ENCODE measurements around the gene RACGAP1.

Gene RACGAP1

DNA sequence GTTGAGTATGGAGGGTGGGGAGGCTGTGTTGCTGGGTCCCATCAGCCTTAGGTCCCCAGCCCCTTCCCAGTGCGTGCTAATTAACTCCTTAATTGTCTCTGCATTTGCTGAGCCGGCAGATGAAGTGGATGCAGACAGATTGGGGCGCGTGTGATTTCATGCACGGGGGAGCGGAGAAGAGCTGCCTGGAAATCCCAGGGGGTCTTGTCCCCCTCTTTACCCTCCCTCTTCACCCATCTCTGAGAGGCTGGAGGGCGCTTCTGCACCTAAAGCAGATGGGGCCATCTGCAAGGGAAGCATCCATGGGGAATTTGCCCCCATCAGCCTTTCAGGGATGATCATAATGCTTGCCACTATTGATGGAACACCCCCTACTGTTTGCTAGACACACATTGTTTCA, 27.7 kb upstream of the RACGAP1 start:
- H3K27ac ChIP-seq: no peak overlapping the region
- no peaks in the 10 kb centered on the region for H3K9me3 ChIP-seq
- TF ChIP-seq, protein P1, sequence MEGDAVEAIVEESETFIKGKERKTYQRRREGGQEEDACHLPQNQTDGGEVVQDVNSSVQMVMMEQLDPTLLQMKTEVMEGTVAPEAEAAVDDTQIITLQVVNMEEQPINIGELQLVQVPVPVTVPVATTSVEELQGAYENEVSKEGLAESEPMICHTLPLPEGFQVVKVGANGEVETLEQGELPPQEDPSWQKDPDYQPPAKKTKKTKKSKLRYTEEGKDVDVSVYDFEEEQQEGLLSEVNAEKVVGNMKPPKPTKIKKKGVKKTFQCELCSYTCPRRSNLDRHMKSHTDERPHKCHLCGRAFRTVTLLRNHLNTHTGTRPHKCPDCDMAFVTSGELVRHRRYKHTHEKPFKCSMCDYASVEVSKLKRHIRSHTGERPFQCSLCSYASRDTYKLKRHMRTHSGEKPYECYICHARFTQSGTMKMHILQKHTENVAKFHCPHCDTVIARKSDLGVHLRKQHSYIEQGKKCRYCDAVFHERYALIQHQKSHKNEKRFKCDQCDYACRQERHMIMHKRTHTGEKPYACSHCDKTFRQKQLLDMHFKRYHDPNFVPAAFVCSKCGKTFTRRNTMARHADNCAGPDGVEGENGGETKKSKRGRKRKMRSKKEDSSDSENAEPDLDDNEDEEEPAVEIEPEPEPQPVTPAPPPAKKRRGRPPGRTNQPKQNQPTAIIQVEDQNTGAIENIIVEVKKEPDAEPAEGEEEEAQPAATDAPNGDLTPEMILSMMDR (IDR thresholded peaks at IDR 0.05): no peak
- no peaks in the 10 kb centered on the region for H3K36me3 ChIP-seq
- H3K4me3 ChIP-seq (ENCODE audit: low read depth in 1 of 2, low read length in 1 of 2): no peak overlapping the region
- peaks cover 47 to 60% of the 10 kb centered on the region in 2 experiments for H3K4me1 ChIP-seq (ENCODE audit: control insufficient read depth in 1 of 2, insufficient read depth in 1 of 2, low read depth in 1 of 2, low read length in 1 of 2)
- H3K27me3 ChIP-seq: peaks cover 29% of the 10 kb centered on the region

DNA sequence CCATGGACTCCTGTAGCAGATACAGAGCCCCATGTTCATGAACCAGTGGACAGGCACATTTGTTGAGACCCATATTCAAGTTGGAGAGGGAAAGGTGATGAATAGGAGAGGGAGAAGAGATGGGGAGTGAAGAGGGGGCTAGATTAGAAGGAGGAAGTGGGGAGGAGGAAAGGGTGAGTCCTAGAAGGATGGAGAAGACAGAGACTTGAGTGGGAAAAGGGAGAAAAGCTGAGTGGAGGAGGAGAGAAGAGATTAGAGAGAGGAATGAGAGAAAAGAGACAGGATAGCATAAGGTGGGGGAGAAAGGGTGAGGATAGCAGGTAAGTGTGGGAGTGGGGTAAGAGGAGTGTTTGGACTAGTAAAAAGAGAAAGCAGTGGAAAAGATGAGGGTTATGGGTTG, 27.2 kb upstream of the RACGAP1 start:
- Histone ChIP-seq H3K36me3 (no peaks in the 10 kb centered on the region), H3K27me3 (peaks cover 25% of the 10 kb centered on the region), H3K4me3 (ENCODE audit: low read depth in 1 of 2, low read length in 1 of 2) (no peak overlapping the region), H3K9me3 (no peaks in the 10 kb centered on the region), H3K4me1 (ENCODE audit: control insufficient read depth in 1 of 2, insufficient read depth in 1 of 2, low read depth in 1 of 2, low read length in 1 of 2) (peaks cover 47 to 57% of the 10 kb centered on the region in 2 experiments), H3K27ac (no peak overlapping the region)
- TF ChIP-seq, protein P1 (IDR thresholded peaks at IDR 0.05): no peak

DNA sequence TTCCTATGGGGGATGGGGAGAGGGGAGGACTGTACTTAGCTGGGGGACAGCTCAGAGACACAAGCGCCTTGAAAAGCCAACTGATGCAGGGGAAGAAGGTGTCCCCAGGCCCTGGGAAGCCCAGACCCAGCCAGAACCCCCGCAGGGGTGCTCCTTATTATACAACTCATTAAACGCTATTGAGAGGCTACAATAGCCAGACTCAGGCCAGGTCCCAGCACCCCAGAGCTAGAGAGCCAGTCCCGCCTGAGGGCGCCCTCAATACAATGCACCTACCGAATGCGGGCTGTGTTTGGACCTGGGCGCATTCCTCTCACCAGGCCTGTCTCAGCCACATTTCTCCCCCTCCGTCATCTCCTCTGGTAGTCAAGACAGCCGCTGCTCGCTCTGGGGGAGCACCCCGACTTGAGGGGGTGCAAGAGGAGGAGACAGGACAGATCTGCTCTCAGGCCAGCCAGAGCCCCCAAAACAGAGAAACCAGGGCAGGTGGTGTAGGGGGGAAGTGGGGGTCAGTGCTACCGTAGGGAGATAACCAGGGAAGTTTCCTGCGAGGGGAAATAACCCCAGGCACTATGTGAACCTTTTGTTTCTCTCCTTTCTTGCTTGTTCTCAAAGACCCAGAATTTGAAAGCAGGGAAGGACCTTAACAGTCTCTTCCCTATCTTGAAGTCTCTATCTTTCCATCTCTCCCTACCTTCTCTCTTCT, 26.0 kb upstream of the RACGAP1 start:
- TF ChIP-seq, protein P1 (IDR thresholded peaks at IDR 0.05): no peak
- peaks cover 40 to 46% of the 10 kb centered on the region in 2 experiments for H3K4me1 ChIP-seq (ENCODE audit: control insufficient read depth in 1 of 2, insufficient read depth in 1 of 2, low read depth in 1 of 2, low read length in 1 of 2)
- H3K4me3 ChIP-seq (ENCODE audit: low read depth in 1 of 2, low read length in 1 of 2): peak overlapping the region; percentile 47 to 60
- H3K9me3 ChIP-seq: no peaks in the 10 kb centered on the region
- peaks cover 12% of the 10 kb centered on the region for H3K27me3 ChIP-seq
- H3K27ac ChIP-seq: peak overlapping the region; percentile 8
- no peaks in the 10 kb centered on the region for H3K36me3 ChIP-seq

DNA sequence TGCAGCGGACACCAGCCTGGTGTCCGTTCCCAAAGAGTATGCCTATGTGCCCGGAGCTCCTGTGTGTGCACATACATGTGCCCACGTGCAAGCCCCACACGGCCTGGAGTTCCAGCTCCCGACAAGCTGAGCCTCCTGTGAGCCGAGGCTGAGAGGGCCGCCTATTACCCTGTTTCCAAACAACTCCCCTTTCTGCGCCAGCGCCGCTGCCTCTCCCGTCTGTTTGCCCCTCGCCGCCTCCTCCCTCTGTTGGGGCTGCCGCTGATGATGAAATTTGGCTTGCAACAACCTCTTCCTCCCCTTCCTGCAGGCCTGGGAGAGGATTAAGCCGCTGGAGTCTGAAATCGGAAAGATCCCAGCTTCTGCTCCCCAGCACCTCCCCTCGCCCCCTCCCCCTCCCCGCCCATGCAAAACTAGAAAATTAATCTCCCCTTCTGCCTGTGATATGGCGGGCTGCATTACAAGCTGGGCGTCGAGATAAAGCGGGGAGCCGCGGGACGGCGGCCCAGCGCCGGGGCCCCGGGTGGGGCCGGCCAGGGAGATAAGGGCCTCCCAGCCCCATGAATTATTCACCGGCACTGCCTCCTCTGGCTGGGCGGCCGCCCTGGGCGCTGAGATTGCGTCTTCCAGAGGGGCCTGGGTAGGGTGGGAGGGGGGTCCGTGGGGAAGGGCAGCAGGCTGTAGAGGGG, 25.3 kb upstream of the RACGAP1 start:
- Histone ChIP-seq H3K27ac (peak overlapping the region; percentile 8), H3K9me3 (no peaks in the 10 kb centered on the region), H3K27me3 (peaks cover 5% of the 10 kb centered on the region), H3K36me3 (no peaks in the 10 kb centered on the region), H3K4me1 (ENCODE audit: control insufficient read depth in 1 of 2, insufficient read depth in 1 of 2, low read depth in 1 of 2, low read length in 1 of 2) (peaks cover 34 to 39% of the 10 kb centered on the region in 2 experiments), H3K4me3 (ENCODE audit: low read depth in 1 of 2, low read length in 1 of 2) (peak overlapping the region; percentile 47 to 60)
- TF ChIP-seq, protein P1 (IDR thresholded peaks at IDR 0.05): no peak

DNA sequence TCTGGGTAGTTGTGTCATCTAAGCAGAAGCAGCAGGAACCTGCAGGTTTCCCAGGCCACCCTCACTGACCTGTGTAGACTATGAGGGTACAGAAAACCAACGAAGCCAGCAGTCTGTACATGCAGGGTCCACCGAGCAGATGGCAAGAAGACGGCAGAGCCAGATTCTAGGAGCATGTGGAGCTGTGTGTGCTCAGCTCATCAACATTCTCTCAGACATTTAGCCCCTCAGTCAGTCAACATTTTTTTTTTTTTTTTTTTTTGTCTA, 24.8 kb upstream of the RACGAP1 start:
- peaks cover 34 to 39% of the 10 kb centered on the region in 2 experiments for H3K4me1 ChIP-seq (ENCODE audit: control insufficient read depth in 1 of 2, insufficient read depth in 1 of 2, low read depth in 1 of 2, low read length in 1 of 2)
- H3K27ac ChIP-seq: no peak overlapping the region
- no peaks in the 10 kb centered on the region for H3K36me3 ChIP-seq
- H3K4me3 ChIP-seq (ENCODE audit: low read depth in 1 of 2, low read length in 1 of 2): peak overlapping the region; percentile 47 to 60
- H3K9me3 ChIP-seq: no peaks in the 10 kb centered on the region
- H3K27me3 ChIP-seq: no peaks in the 10 kb centered on the region
- TF ChIP-seq, protein P1 (IDR thresholded peaks at IDR 0.05): no peak

Data from neutrophil (primary cell).